Kidney tubule cell (primary cell): ENCODE results near the gene MKLN1.

Experiments
- DNase-seq: peaks from one replicate; pipeline ENCODE4 v3.0.0-alpha.2; 2018; ENCODE audit warnings: low spot score

MKLN1 gene

GRCh38 chr7:131354390-131354789 lies 26.7 kb downstream of the MKLN1 start:
- DNase-seq, result no peak

GRCh38 chr7:131355917-131356777 lies 28.5 kb downstream of the MKLN1 start:
- peak; percentile 23 for DNase-seq

GRCh38 chr7:131357282-131357880 lies 29.7 kb downstream of the MKLN1 start:
- DNase-seq, result no peak

- no peak for DNase-seq
Observed at GRCh38 chr7:131358636-131359035, 31.0 kb downstream of the MKLN1 start.

GRCh38 chr7:131359136-131359776 lies 31.6 kb downstream of the MKLN1 start:
- DNase-seq, result no peak

- DNase-seq, result no peak
Observed at GRCh38 chr7:131363719-131364118, 36.0 kb downstream of the MKLN1 start.

GRCh38 chr7:131364767-131365344 lies 37.2 kb downstream of the MKLN1 start:
- DNase-seq, result no peak

- DNase-seq, result no peak
Observed at GRCh38 chr7:131365838-131366237, 38.2 kb downstream of the MKLN1 start.

- DNase-seq, result no peak
Observed at GRCh38 chr7:131369354-131369753, 41.7 kb downstream of the MKLN1 start.

GRCh38 chr7:131370523-131370968 lies 42.9 kb downstream of the MKLN1 start:
- DNase-seq, result peak; percentile 81

- no peak for DNase-seq
Observed at GRCh38 chr7:131371411-131371810, 43.7 kb downstream of the MKLN1 start.

GRCh38 chr7:131372554-131372953 lies 44.9 kb downstream of the MKLN1 start:
- no peak for DNase-seq

- no peak for DNase-seq
Observed at GRCh38 chr7:131374821-131375220, 47.1 kb downstream of the MKLN1 start.

- peak; percentile 46 for DNase-seq
Observed at GRCh38 chr7:131381069-131381838, 53.6 kb downstream of the MKLN1 start.

GRCh38 chr7:131383417-131384285 lies 56.0 kb downstream of the MKLN1 start:
- no peak for DNase-seq

- no peak for DNase-seq
Observed at GRCh38 chr7:131384286-131384635, 56.6 kb downstream of the MKLN1 start.

GRCh38 chr7:131385039-131385605 lies 57.4 kb downstream of the MKLN1 start:
- no peak for DNase-seq

- no peak for DNase-seq
Observed at GRCh38 chr7:131388126-131388525, 60.5 kb downstream of the MKLN1 start.

- DNase-seq, result no peak
Observed at GRCh38 chr7:131390275-131390674, 62.6 kb downstream of the MKLN1 start.

GRCh38 chr7:131391145-131391544 lies 63.5 kb downstream of the MKLN1 start:
- DNase-seq, result no peak
